GM12873 (cell line): Measurements from ENCODE around the gene GFER.

Source experiments
- CTCF ChIP-seq: IDR thresholded peaks from 2 replicates; pipeline ENCODE4 v1.5.1; 2012; ENCODE audit warnings: low read depth, mild to moderate bottlenecking, moderate library complexity, low read length, control low read depth; ENCODE audit not compliant: insufficient read depth; ENCODE audit errors: missing control alignments

GFER gene

GRCh38 chr16:1961651-1962067 is 22.3 kb upstream of the GFER start:
- TF ChIP-seq CTCF, result no peak

- peak; percentile 12 for TF ChIP-seq CTCF
These were observed 20.0 kb upstream of the GFER start for GRCh38 chr16:1963806-1964505.

GRCh38 chr16:1964506-1965395 is 19.2 kb upstream of the GFER start, which contains the start of gene RPS2:
TSS of gene RPS2 (minus strand) at chr16:1964826. CDS start at chr16:1964625, 201 bp downstream.
- TF ChIP-seq CTCF, result no peak

GRCh38 chr16:1965396-1966001 is 18.5 kb upstream of the GFER start:
- no peak for TF ChIP-seq CTCF

- no peak for TF ChIP-seq CTCF
These were observed 17.5 kb upstream of the GFER start, which contains the start of gene RNF151 for GRCh38 chr16:1966460-1966859. TSS of gene RNF151 (plus strand) at chr16:1966856. CDS start at chr16:1966882, 26 bp downstream.

GRCh38 chr16:1968146-1968953 is 15.6 kb upstream of the GFER start:
- no peak for TF ChIP-seq CTCF
